HG03565 (cell line): Measurements from ENCODE around the gene EIF2A.
"Not testable (repeated sequence)": the region's sequence is repeated elsewhere in the genome, so short reads cannot be mapped to it uniquely, and the experiment has no call there.

Experiments used
- ATAC-seq: cut with Tn5 transposase; IDR thresholded peaks from one replicate; pipeline ENCODE4 v1.9.1; 2021; ENCODE audit warnings: mild to moderate bottlenecking, moderate library complexity; ENCODE audit not compliant: unreplicated experiment

Gene EIF2A

DNA sequence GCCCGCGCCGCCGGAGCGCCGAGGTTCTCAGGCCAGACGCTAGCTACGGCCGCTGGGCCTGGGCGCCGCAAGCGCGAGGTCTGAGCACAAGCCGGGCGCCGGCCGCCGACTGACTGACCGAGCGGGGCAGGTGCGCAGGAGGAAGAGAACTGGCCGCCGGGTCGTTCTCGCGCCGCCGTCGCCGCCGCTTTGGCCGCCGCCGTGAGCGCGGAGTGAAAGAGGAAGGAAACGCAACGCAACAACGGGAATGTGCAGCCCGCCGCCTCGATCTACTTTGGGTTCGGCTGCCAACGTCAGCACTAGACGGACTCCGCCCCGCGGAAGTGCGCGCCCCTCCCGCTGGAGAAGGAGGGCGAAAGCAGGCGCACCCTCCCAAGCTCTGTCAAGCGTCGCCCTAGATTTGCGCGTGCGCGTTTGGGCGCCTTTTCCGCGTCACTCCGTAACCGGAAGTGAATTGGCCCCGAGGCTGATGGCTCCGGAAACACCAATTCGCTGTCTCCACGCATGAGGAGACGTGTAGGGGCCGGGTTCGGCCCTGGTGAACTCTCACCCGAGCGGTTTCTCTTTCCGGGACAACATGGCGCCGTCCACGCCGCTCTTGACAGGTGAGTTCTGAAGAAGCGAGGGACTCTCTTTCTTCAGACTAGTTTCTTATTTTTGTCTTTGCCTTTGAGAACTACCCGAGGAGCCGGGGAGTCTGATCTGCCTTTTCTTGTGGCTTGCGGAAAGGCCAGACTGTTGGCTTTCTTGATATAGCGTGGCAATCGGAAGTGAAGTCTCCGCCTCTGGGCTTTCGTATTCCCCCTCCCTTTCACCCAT is at the start of gene EIF2A, which contains the start of gene SERP1:
TSS of gene EIF2A (plus strand) at position 562 of the 819 bp plus-strand sequence. CDS start at position 578, 16 bp downstream.
TSS of gene SERP1 (minus strand) at position 271 of the 819 bp plus-strand sequence. CDS start 361 bp downstream, outside the sequence.
- ATAC-seq: peak; percentile 86

DNA sequence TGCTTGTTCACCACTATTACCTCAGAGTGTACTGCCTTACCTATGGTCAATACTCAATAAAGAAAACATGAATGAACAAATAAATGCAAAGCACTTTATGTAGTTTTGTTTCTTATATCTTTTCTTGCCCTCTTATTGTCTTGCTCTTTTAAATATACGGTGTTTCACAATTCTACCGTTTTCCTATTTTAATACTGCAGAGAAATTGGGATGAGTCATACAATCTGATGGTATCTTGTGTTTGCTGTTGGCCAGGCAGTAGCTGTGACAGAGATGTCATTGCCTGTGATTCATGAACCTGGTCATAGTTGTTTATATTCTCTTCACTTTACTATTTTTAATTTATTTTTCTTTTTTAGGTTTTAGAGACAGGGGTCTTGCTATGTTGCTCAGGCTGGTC is 48.6 kb upstream of the EIF2A start:
- ATAC-seq: no peak

DNA sequence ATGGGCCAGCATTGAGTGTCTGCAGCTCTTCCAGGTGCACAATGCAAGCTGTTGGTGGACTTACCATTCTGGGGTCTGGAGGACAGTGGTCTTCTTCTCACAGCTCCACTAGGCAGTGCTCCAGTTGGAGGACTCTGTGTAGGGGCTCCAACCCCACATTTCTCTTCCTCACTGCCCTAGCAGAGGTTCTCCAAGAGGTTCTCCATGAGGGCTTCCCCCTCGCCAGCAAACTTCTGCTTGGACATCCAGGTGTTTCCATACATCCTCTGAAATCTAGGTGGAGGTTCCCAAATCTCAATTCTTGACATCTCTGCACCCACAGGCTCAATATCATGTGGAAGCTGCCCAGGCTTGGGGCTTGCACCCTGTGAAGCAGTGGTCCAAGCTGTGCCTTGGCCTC is 45.6 kb upstream of the EIF2A start:
- ATAC-seq: not testable (repeated sequence)

DNA sequence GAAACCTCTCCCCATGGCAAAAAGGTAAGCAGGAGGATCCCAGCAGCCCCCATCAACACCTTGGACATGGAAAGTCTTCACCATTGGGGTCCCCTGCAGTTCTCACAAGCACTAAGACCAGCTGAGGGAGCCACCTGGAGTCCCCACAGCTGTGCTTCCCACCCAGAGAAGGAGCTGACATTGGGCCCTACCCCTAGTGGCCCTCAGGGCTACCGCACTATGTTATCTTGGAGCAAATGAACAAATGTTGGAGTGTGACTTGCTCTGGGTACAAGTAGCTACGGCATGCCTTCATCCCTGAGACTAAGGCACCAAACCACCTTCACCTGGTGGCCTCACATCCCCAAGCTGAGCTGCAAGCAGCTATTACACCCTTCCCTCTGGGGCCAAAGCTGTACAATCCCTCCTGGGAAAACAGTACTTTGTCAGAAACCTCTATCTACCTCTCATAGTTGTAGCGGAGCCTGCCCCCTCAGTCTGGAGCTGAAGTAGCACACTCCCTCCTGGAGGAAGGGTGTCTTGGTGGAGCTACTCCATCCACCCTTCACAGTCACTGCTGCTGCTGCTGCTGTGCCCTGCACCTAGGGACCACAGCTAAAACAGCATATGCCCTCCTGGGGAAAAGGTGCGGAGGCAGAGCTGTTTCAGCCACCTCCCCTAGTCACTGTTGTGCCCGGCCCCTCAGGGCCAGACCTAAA is 43.0 kb upstream of the EIF2A start:
- no peak for ATAC-seq

DNA sequence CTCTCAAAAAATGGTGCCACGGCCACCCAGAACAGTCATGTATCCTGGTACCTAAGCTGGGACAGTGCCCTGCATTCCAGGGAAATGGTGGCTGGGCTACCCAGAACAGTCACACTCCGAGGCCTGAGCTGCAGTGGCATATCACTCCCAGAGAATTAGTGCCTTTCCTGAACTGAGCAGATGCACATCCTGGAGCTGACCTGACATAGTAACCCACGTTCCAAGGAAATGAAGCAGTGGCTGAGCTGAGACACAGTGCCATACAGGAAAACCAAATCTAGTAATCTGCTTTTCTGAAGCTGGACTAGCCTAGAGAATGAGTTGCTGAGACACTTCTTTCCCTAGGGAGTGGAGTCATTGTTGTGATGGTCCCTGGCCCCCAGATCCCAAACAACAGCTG is 42.1 kb upstream of the EIF2A start:
- ATAC-seq: no peak

DNA sequence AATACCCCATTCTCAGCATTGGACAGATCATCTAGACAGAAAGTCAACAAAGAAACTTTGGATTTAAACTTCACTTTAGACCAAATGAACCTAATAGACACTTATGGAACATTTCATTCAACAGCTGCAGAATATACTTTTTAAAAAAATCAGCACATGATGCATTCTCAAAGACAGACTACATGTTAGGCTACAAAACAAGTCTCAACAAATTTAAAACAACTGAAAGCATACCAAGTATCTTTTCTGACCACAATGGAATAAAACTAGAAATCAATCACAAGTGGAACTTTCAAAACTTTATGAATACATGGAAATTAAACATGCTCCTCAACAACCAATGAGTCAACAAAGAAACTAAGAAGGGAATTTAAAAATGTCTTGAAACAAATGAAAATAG is 38.2 kb upstream of the EIF2A start:
- no peak for ATAC-seq

DNA sequence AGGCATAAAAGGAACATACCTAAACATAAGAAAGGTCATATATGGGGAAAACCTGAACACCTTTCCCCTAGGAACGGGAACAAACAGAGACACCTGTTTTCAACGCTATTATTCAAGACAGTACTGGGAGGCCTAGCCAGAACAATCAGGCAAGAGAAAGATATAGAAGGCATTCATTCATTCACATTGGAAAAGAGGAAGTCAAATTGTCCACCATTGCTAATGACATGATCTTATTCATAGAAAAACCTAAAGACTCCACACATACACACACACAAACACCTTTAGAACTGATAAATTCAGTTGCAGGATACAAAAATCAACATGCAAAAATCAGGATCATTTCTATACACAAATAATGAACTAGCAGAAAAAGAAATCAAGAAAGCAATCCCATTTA is 36.8 kb upstream of the EIF2A start:
- ATAC-seq: no peak

DNA sequence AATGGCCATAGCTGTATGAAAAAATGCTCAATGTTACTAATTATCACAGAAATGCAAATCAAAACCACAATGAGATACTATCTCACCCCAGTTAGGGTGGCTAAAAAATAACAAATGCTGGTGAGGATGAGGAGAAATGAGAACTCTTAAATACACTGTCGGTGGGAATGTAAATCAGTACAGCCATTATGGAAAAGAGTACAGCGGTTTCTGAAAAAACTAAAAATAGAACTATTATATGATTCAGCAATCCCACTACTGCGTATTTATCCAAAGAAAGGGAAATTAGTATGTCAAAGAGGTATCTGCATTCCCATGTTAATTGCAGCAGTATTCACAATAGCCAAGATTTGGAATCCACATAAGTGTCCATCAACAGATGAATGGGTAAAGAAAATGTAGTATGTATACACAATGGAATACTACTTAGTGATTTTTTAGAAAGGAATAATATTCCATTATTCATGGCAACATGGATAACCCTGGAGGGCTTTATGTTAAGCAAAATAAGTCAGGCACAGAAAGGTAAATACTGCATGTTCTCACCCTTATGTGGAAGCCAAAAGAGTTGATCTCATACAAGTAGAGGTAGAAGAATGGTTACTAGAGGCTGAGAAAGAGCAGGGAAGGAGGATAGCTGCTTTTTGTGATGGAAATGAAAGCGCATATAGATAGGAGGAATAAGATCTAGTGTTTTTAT is 35.3 kb upstream of the EIF2A start:
- no peak for ATAC-seq

DNA sequence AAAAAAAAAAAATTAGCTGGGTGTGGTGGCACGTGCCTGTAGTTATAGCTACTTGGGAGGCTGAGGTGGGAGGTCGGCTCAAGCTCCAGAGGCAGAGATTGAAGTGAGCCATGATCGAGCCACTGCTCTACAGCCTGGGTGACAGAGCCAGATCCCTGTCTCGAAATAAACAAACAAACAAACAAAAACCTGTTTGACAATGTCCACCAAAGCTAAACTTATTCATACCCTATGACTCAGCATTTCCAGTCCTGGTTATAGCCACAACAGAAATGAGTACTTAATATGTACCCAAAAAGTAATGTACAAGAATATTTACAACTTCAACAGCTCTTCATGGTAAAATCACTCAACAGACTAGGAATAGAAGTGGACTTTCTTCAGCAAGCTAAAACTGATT is 31.4 kb upstream of the EIF2A start:
- ATAC-seq: no peak

DNA sequence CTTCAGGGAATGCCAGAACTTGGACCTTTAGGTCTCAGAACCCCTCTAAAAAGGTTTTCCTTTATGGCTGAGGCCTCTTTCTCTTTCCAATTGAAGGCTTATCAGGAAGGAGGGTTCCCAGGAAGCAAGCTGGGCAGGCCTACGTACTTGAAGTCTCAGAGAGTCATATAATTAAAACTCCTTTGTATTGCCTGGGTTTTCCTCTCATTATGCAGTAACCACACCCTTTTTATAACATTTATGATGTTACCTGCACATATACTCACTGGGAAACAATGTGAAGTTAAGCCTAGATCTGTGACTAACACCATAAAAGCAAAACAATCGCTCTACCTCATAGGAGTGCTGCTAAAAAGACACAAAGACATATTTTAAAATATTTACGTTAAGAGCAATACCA is 27.6 kb upstream of the EIF2A start:
- no peak for ATAC-seq

DNA sequence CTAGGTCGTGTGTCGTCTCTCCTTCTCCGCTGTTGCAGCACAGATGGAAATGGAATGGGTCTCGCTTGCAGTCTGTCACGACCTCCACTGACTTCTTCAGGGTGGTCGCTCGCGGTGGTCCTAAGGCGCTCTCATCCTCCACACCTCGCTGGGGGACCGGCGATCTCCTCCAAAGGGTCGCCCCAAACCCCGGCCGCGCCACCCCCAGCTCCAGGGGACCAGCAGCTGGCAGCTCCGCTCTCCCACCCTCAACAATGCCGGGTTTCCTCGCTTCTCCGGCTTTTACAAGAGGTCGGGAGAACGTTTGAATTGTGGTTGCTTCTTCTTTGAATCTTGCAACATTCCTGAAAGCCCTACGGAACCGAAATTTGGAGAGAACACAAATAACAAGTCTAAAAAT is 26.2 kb upstream of the EIF2A start:
- ATAC-seq: no peak

DNA sequence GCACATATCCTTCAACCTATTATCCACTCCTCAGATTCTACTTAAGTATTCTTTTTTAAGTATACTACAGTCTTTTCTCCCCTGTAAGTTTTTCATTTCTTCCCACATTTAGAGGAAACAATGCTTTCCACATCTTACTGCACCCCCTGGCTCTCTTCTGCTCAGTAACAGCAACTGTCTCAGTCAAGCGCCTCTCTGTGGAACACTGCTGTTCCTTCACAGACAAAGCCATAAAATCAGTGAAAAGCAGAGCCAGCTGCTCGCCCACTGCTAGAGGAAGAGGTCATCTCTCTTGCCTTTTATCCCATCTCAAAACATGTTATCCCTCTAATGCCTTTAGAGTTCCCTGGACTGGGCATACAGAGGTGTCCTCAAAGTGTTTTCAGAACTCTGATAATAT is 25.1 kb upstream of the EIF2A start:
- ATAC-seq: no peak

DNA sequence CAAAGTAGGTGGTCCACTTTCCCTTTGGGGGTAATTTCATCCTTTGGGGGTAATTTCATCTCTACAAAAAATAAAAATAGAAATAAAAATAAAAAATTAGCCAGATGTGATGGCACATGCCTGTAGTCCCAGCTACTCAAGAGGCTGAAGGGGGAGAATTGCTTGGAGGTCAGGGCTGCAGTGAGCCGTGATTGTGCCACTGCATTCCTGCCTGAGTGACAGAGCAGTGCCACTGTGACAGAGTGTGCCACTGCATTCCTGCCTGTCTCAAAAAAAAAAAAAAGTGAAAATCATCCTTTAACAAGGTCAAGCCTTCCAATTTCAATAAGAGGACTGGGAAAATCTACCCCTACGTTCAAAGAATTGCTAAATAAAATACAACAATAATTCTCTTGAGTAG is 23.0 kb upstream of the EIF2A start:
- no peak for ATAC-seq

DNA sequence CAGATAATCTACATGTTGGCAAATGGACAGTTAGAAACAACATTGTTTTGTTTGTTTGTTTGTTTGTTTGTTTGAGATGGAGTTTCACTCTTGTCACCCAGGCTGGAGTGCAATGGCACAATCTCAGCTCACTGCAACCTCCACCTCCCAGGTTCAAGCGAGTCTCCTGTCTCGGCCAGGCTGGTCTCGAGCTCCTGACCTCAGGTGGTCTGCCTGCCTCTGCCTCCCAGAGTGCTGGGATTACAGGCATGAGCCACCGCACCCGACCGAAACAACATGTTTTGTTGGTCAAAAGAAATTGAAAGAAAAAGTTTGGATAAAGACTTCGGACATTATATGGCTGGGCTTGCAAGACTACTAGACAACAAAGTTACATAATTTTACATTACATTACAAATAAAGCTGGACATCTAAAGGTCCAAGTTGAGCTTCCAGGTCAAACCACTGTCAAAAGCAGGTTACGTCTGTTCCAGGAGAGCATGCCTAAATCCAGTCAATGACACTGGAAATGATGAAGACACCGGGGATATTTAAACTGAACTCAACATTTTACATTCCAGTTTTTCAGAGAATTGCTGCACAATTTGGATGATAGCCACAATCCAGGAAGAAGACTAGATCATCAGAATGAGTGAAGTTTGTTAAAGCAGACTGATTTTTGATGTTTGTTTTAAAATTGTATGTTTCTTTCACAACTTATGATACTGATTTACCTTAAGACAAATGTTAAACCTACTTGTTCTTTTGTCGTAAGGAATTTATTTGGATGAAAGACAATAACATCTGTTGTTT is 18.9 kb upstream of the EIF2A start:
- no peak for ATAC-seq

DNA sequence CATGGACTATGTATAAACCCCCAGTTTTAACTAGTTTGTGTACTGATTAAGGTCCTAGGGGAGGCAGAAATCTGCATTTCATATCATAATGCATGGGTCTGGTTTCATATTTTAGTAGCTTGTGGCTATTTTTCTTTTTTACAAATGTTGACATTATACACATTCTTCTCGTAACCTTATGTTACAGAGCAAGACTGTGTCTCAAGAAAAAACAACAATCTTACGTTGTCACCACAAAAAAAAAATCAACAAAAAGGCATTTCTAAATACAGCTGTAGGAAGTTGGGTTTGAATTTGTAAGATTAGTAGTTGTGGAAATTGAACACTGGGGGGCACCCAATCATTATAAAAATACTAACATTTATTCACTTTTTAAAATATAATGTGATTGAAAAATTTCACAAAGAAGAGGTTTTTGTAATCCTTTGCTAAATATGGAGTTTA is 18.2 kb upstream of the EIF2A start:
- no peak for ATAC-seq

DNA sequence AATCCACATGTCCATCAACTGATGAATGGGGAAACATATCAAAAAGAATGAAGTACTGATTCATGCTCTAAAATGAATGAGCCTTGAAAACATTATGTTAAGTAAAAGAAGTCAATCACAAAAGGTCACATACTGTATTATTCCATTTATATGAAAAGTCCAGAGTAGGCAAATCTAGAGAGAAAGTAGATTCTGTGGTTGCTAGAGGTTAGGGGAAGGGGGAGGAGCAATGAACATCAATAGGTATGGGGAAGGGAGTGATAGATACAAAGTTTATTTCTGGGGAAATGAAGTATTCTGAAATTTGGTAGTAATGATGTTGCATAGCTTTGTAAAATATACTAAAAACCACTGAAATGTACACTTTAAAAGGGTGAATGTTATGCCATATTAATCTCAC is 14.8 kb upstream of the EIF2A start:
- no peak for ATAC-seq

DNA sequence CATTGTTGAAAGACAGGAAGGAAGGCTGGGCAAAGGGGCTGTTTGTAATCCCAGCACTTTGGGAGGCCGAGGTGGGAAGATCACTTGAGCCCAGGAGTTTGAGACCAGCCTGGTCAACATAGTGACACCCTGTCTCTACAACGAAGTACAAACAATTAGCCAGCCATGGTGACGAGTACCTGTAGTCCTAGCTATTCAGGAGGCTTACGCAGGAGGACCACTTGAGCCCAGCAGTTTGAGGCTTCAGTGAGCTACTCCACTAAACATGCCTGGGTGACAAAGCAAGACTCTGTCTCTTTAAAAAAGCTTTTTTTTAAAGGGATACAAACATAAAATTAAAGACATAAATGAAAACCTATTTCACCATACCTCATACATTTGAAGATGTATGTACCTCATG is 11.4 kb upstream of the EIF2A start:
- no peak for ATAC-seq

DNA sequence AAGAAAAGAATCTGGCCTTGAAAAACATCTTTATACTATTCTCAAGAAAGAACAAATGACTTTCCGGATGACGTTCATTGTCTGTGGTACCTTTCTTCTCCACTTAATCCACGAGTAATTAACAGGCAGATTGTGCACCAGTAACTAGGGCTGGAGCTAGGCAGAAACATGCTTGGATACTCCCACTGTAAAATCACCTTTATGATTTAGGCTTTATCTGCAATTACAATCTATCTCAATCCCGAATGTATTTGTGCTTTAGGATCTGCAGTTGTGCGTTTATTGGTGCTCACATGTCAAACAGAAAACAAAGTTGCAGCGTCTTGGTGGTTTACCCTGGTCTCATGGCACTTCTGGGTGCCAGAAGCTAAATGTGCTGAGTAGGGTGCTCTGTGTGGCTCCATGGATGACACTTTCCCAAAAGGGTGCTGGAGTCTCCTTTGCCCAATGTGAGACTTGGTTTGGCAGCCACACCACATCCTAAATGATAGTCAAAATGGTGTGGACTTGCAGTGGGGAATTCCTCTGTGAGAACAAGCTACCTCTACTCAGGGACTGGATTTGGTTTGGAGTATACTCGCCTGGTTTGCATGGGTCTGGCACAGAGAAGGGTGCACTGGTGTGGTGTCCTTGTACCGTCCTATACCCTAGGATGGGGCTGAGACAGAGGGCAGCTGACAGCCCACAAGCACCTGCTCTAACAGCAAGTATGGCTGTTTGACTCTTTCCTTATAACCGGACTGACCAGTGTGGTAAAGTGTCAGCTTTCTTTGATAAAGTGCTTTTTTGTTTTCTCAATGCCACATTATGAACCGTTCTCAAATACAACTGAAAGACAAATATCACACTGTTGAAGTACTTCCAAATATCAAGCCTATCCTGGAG is 8.0 kb upstream of the EIF2A start:
- ATAC-seq: no peak

DNA sequence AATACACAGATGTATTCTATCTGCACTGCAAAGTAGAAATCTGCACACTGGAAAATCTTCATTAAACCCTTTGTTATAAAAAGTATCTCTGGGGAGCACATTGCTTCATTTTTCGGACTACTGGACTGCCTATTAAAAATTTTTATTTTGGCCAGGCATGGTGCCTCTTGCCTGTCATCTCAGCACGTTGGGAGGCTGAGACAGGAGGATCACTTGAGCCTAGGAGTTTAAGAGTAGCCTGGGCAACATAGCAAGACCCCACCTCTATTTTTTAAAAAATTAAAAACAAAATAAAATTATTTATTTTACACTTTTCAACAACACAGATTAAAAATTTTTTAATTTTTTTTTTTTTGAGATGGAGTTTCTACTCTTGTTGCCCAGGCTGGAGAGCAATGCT is 6.3 kb upstream of the EIF2A start:
- ATAC-seq: no peak

DNA sequence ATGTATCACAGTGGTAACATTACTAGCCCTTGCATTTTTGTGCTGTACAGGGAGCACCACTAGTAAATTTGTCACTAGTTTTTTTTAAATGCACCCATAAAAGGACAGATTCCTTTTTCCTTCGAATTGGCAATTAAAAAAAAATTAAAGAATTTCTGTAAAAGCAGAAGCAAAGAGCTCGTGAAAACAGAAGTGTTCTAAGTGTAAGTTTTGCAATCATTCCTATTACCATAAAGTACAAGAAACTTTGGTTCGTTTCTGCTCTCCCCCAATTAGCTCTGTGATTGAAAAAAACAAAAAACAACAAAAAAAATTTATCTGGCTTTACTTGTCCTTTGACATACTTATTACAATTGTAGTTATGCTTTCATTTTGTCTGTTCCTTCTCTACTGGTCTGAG is 5.6 kb upstream of the EIF2A start:
- ATAC-seq: no peak
